ENCODE data around the gene CCNY. TPM values are rescaled to one million over a fixed set of nuclear protein-coding genes. Genes with fewer than 3 reads are reported as not detected.

The CCNY gene
- total RNA-seq, result 10 to 100 TPM; 31.6 to 54.0 TPM

DNA sequence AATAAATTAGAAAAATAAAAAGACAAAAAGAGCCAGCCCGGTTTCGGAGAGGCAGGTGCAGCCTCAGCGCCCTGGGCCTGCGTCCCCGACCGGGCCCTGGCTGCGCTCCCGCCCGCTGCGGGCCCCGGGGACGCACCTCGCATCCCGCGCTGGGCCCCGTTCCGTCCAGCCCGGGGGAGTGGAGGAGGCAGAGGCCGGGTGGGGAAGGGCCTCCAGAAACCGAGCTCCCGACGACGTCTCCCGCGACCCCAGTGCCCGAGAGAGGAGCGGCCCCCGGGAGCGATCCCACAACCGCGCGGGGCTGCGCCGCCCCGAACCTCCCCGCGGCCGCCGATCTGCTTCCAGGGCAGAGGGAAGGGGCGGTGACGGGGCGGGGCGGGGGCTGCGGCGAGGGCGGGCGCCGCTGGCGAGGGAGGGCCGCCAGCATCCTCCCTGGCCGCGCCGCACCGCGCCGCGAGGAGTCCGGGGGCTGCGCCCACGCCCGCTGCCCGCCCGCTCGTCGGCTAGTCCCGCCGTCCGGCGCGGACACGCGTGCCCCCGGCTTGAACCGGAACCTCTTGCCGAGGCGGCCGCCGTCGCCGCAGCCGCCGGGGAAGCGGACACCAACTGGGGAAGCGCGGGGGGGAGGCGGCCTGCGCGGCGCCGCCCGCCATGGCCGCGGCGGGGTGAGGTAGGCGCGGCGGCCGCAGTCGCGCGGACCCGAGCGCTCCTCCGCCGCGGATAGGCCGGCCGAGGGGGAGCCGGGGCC, at the start of gene CCNY:
Gene CCNY, plus strand, starts transcription at position 426 of the 748 bp plus-strand sequence. CDS start 545 bp downstream, outside the sequence.
- Histone ChIP-seq H3K27ac (peak within 1 kb of the TSS; percentile 80), H3K4me3 (peak within 1 kb of the TSS; percentile 90 to 95), H3K4me1 (replicated peaks) (no peaks in the 10 kb centered on the region), H3K36me3 (no peaks in the 10 kb centered on the region), H3K9me3 (no peaks in the 10 kb centered on the region), H3K27me3 (replicated peaks; ENCODE audit: insufficient read depth) (no peaks in the 10 kb centered on the region)
- DNase-seq (ENCODE audit: low spot score), result peak; percentile 72
- WGBS, result under 1% methylated on average over 86 of the region's 109 CpGs
- intact Hi-C loops (cut with DNase I), result loop anchor here (10.0 kb wide), 1 partner anchor 229 kb away; no protein-coding TSS in a partner anchor
- peak; percentile 48 for TF ChIP-seq POLR2A (IDR thresholded peaks at IDR 0.05)
- TF ChIP-seq POLR2AphosphoS5 (IDR thresholded peaks at IDR 0.05), result peak; percentile 48
- TF ChIP-seq, protein P1, sequence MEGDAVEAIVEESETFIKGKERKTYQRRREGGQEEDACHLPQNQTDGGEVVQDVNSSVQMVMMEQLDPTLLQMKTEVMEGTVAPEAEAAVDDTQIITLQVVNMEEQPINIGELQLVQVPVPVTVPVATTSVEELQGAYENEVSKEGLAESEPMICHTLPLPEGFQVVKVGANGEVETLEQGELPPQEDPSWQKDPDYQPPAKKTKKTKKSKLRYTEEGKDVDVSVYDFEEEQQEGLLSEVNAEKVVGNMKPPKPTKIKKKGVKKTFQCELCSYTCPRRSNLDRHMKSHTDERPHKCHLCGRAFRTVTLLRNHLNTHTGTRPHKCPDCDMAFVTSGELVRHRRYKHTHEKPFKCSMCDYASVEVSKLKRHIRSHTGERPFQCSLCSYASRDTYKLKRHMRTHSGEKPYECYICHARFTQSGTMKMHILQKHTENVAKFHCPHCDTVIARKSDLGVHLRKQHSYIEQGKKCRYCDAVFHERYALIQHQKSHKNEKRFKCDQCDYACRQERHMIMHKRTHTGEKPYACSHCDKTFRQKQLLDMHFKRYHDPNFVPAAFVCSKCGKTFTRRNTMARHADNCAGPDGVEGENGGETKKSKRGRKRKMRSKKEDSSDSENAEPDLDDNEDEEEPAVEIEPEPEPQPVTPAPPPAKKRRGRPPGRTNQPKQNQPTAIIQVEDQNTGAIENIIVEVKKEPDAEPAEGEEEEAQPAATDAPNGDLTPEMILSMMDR (IDR thresholded peaks at IDR 0.05), result peak in 1 of 4 experiments; percentile 4

DNA sequence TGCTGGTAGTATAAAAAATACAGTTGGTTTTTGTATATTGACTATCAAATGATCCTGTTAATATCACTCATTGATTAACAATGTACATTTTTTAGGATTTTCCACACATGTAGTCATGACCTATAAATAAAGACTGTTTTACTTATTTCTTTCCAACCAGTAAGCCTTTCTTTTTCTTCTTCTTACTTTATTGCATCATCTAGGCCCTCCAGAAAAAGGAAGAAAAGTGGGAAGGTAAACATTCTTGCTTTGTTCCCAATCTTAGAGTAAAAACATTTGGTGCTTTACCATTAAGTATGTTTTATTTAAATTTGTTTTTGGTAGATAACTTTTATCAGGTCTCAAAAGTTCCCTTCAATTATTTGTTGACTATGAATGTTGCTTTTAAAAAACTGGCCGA, 47.1 kb upstream of the CCNY start:
- Histone ChIP-seq H3K27ac (no peak overlapping the region), H3K27me3 (replicated peaks; ENCODE audit: insufficient read depth) (no peaks in the 10 kb centered on the region), H3K9me3 (no peaks in the 10 kb centered on the region), H3K36me3 (no peaks in the 10 kb centered on the region), H3K4me3 (no peak overlapping the region), H3K4me1 (replicated peaks) (no peaks in the 10 kb centered on the region)
- no peak for DNase-seq (ENCODE audit: low spot score)
- intact Hi-C loops (cut with DNase I), result no loop called here
- 65% methylated on average over 1 of the region's 1 CpG for WGBS
- TF ChIP-seq POLR2AphosphoS5 (IDR thresholded peaks at IDR 0.05) (no peak), POLR2A (IDR thresholded peaks at IDR 0.05) (no peak)
- TF ChIP-seq, protein P1 (IDR thresholded peaks at IDR 0.05), result no peak

DNA sequence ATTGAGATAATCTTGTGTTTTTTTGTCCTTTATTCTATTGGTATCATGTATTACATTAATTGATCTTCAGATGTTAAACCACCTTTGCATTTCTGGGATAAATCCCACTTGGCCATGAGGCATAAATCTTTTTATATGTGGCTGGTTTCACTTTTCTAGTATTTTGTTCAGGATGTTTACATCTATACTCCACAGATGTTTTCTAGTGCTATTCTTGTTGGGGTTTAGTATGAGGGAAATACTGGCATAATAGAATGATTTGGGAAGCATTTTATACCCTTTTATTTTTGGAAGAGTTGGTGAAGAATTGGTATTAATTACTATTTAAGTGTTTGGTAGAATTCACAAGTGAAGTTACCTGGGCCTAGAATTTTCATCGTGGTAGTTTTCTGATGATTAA, 41.8 kb upstream of the CCNY start:
- Histone ChIP-seq H3K4me1 (replicated peaks) (no peaks in the 10 kb centered on the region), H3K27me3 (replicated peaks; ENCODE audit: insufficient read depth) (no peaks in the 10 kb centered on the region), H3K9me3 (no peaks in the 10 kb centered on the region), H3K36me3 (no peaks in the 10 kb centered on the region), H3K27ac (no peak overlapping the region), H3K4me3 (no peak overlapping the region)
- no peak for DNase-seq (ENCODE audit: low spot score)
- no peak for TF ChIP-seq POLR2A (IDR thresholded peaks at IDR 0.05)
- TF ChIP-seq, protein P1 (IDR thresholded peaks at IDR 0.05), result no peak
- no peak for TF ChIP-seq POLR2AphosphoS5 (IDR thresholded peaks at IDR 0.05)
- intact Hi-C loops (cut with DNase I), result no loop called here
- WGBS, result 76% methylated on average over 1 of the region's 1 CpG

GRCh38 chr10:35299016-35299415, 37.3 kb upstream of the CCNY start:
- no peak for DNase-seq (ENCODE audit: low spot score)
- H3K9me3 ChIP-seq, result no peaks in the 10 kb centered on the region
- 51% methylated on average over 3 of the region's 3 CpGs for whole genome bisulfite sequencing
- no peaks in the 10 kb centered on the region for H3K4me1 ChIP-seq (replicated peaks)
- no peaks in the 10 kb centered on the region for H3K27me3 ChIP-seq (replicated peaks; ENCODE audit: insufficient read depth)
- H3K36me3 ChIP-seq, result no peaks in the 10 kb centered on the region
- intact Hi-C loops (cut with DNase I), result no loop called here
- no peak overlapping the region for H3K27ac ChIP-seq
- no peak overlapping the region for H3K4me3 ChIP-seq
- TF ChIP-seq POLR2A (IDR thresholded peaks at IDR 0.05) (no peak), POLR2AphosphoS5 (IDR thresholded peaks at IDR 0.05) (no peak)
- TF ChIP-seq, protein P1 (IDR thresholded peaks at IDR 0.05), result no peak

Data from prostate gland (tissue), 2 donors.